Uterus (tissue), 4 donors: ENCODE measurements around the gene KLK7. TPM values are rescaled to one million over a fixed set of nuclear protein-coding genes. Genes with fewer than 3 reads are reported as not detected.

Source experiments
- DNase-seq, 2 donors: peaks; one replicate each; pipeline ENCODE4 v3.0.0-alpha.2; 2019 to 2020
- H3K27ac ChIP-seq, 2 donors: fragments of 200-600 bp; sonication (generic); 1 replicate in 1 of 2; 2 replicates in 1 of 2; pipeline ENCODE4 v1.5.1; 2016 to 2018
- H3K27me3 ChIP-seq, 2 donors: fragments of 200-600 bp; sonication (generic); one replicate each; pipeline ENCODE4 v1.5.1; 2018 to 2019; ENCODE audit warnings: control low read depth in 1 of 2
- H3K36me3 ChIP-seq, 2 donors: fragments of 200-600 bp; sonication (generic); one replicate each; pipeline ENCODE4 v1.5.1; 2019; ENCODE audit warnings: control low read depth in 1 of 2
- H3K4me1 ChIP-seq, 2 donors: fragments of 200-600 bp; sonication (generic); one replicate each; pipeline ENCODE4 v1.5.1; 2018 to 2019; ENCODE audit warnings: control low read depth in 1 of 2
- H3K4me3 ChIP-seq, 2 donors: fragments of 200-600 bp; sonication (generic); 1 replicate in 1 of 2; 2 replicates in 1 of 2; pipeline ENCODE4 v1.5.1; 2018 to 2019; ENCODE audit warnings: mild to moderate bottlenecking in 1 of 2
- H3K9me3 ChIP-seq, 2 donors: fragments of 200-600 bp; sonication (generic); one replicate each; pipeline ENCODE4 v1.5.1; 2019; ENCODE audit warnings: control low read depth in 1 of 2
- CTCF ChIP-seq, 4 experiments: fragments of 200-600 bp in 2 of 4; fragments of 450-650 bp in 2 of 4; sonication (generic) in 2 of 4; IDR thresholded peaks; one replicate each; pipeline ENCODE4 v1.5.1; 2016 to 2019; ENCODE audit warnings: antibody characterized with exemption in 4 of 4, mild to moderate bottlenecking in 2 of 4, moderate library complexity in 1 of 4
- POLR2A ChIP-seq, 2 donors: fragments of 450-650 bp; IDR thresholded peaks; one replicate each; pipeline ENCODE4 v1.6.1; 2016; ENCODE audit warnings: antibody characterized with exemption in 2 of 2, mild to moderate bottlenecking in 1 of 2, moderate library complexity in 1 of 2
- intact Hi-C: fragments of 100-400 bp; cut with DNase I; formaldehyde crosslinking; loops from one replicate; pipeline ENCODE4 v1.15.1; 2023; ENCODE audit warnings: low total_unique reads
- total RNA-seq, 4 donors: library from RNA; depleted of rRNA in 3 of 4; stranded (reverse); fragments of >200 nt in 3 of 4; gene quantifications; one replicate each; pipeline versions ENCODE4 v1.1.0 to v1.2.4, GENCODE V29; 2014 to 2023
- donor health status: DM: yes; HTN: yes; CAD: no.

The KLK7 gene
- total RNA-seq, 4 donors from 2014 or later: 0.14 to 1.1 TPM; not detected in 2

DNA sequence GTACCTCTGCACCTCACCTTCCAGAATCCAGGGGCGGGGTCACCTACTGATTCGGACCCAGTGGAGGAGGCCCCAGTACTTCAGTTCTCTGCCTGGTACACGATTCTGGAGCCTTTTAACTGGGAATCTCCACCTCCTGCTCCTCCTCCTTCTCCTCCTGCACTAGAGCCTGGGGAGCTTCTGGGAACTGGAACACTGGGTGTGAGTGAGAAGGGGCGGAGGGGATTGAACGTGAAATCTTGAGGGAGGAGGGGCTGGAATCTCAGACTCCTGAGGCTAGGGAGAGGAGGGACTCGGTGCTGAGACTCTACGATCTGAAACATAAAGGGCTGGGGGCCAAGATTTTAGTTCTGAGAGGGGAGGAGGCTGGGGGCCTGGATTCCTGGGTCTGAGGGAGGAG lies 17.8 kb upstream of the KLK7 start, which contains the start of gene KLK8:
Gene KLK8, minus strand, starts transcription at position 90 of the 400 bp plus-strand sequence. CDS start 437 bp downstream, outside the sequence.
- DNase-seq: no peak
- intact Hi-C loops: no loop called here
- Histone ChIP-seq H3K4me3 (no peak within 1 kb of the TSS), H3K9me3 (no peaks in the 10 kb centered on the region), H3K27ac (no peak within 1 kb of the TSS), H3K36me3 (no peaks in the 10 kb centered on the region), H3K4me1 (no peaks in the 10 kb centered on the region), H3K27me3 (peaks cover 0 to 12% of the 10 kb centered on the region in 2 donors)
- no peak for TF ChIP-seq POLR2A (IDR thresholded peaks at IDR 0.05)
- no peak for TF ChIP-seq CTCF (IDR thresholded peaks at IDR 0.05)

GRCh38 chr19:51000981-51001380 lies 17.3 kb upstream of the KLK7 start:
- no peak for DNase-seq
- no peak overlapping the region for H3K4me3 ChIP-seq

GRCh38 chr19:51000426-51000825 lies 16.7 kb upstream of the KLK7 start:
- intact Hi-C loops: no loop called here
- no peak for TF ChIP-seq CTCF (IDR thresholded peaks at IDR 0.05)
- TF ChIP-seq POLR2A (IDR thresholded peaks at IDR 0.05): no peak
- no peaks in the 10 kb centered on the region for H3K4me1 ChIP-seq
- H3K27me3 ChIP-seq: peaks cover 0 to 12% of the 10 kb centered on the region in 2 donors
- DNase-seq: no peak
- H3K4me3 ChIP-seq: no peak overlapping the region
- no peaks in the 10 kb centered on the region for H3K36me3 ChIP-seq
- H3K27ac ChIP-seq: no peak overlapping the region
- H3K9me3 ChIP-seq: no peaks in the 10 kb centered on the region

More at GRCh38 chr19:51000981-51001380, 17.3 kb upstream of the KLK7 start:
- intact Hi-C loops: no loop called here
- peaks cover 0 to 12% of the 10 kb centered on the region in 2 donors for H3K27me3 ChIP-seq
- H3K36me3 ChIP-seq: no peaks in the 10 kb centered on the region
- H3K9me3 ChIP-seq: no peaks in the 10 kb centered on the region
- no peak overlapping the region for H3K27ac ChIP-seq
- no peaks in the 10 kb centered on the region for H3K4me1 ChIP-seq
- TF ChIP-seq POLR2A (IDR thresholded peaks at IDR 0.05) (no peak), CTCF (IDR thresholded peaks at IDR 0.05) (no peak)

GRCh38 chr19:50998686-50999085 lies 15.0 kb upstream of the KLK7 start:
- Histone ChIP-seq H3K36me3 (no peaks in the 10 kb centered on the region), H3K9me3 (no peaks in the 10 kb centered on the region), H3K27ac (no peak overlapping the region), H3K4me1 (no peaks in the 10 kb centered on the region), H3K27me3 (peaks cover 0 to 12% of the 10 kb centered on the region in 2 donors), H3K4me3 (no peak overlapping the region)
- no peak for TF ChIP-seq POLR2A (IDR thresholded peaks at IDR 0.05)
- TF ChIP-seq CTCF (IDR thresholded peaks at IDR 0.05): no peak
- no peak for DNase-seq
- intact Hi-C loops: no loop called here

DNA sequence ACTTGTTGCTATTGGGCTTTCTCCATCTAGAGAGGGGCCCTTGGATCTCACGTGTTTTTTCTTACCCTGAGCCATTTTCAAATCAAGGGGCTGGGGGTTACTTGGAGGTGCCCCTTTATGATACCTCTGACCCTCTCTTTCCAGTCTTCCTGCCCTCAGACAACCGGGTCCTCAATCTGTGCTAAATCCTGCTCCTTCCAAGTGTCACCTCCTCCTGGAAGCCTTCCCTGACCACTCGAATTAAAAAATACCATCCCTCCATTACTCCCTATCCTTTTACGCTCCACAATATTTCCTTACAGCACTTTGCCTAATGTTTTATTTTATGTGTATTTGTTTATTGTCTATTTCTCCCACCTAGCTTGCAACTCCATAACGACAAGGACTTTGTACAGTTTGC lies 14.3 kb upstream of the KLK7 start:
- Histone ChIP-seq H3K36me3 (no peaks in the 10 kb centered on the region), H3K4me3 (no peak overlapping the region), H3K27ac (no peak overlapping the region), H3K4me1 (no peaks in the 10 kb centered on the region), H3K9me3 (no peaks in the 10 kb centered on the region), H3K27me3 (peaks cover 0 to 12% of the 10 kb centered on the region in 2 donors)
- no peak for DNase-seq
- intact Hi-C loops: no loop called here
- TF ChIP-seq POLR2A (IDR thresholded peaks at IDR 0.05) (no peak), CTCF (IDR thresholded peaks at IDR 0.05) (no peak)
